ENCODE results near the gene SRSF7.
"Not testable (repeated sequence)": the region's sequence is repeated elsewhere in the genome, so short reads cannot be mapped to it uniquely, and the experiment has no call there.

GRCh38 chr2:38737000-38737698, 14.0 kb downstream of the SRSF7 start:
- TF ChIP-seq, protein P1, sequence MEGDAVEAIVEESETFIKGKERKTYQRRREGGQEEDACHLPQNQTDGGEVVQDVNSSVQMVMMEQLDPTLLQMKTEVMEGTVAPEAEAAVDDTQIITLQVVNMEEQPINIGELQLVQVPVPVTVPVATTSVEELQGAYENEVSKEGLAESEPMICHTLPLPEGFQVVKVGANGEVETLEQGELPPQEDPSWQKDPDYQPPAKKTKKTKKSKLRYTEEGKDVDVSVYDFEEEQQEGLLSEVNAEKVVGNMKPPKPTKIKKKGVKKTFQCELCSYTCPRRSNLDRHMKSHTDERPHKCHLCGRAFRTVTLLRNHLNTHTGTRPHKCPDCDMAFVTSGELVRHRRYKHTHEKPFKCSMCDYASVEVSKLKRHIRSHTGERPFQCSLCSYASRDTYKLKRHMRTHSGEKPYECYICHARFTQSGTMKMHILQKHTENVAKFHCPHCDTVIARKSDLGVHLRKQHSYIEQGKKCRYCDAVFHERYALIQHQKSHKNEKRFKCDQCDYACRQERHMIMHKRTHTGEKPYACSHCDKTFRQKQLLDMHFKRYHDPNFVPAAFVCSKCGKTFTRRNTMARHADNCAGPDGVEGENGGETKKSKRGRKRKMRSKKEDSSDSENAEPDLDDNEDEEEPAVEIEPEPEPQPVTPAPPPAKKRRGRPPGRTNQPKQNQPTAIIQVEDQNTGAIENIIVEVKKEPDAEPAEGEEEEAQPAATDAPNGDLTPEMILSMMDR (IDR thresholded peaks at IDR 0.05), result not testable (repeated sequence)
- TF ChIP-seq POLR2A (IDR thresholded peaks at IDR 0.05), result not testable (repeated sequence)
